ENCODE data around the gene USP44.
A peak's percentile ranks its signal among the peaks of the same experiment; 100 is the strongest.

The USP44 gene

GRCh38 chr12:95548056-95548538 is 3.2 kb downstream of the USP44 start:
- peak in 3 of 5 experiments; percentile 3 to 24 (median 7) for DNase-seq

DNA sequence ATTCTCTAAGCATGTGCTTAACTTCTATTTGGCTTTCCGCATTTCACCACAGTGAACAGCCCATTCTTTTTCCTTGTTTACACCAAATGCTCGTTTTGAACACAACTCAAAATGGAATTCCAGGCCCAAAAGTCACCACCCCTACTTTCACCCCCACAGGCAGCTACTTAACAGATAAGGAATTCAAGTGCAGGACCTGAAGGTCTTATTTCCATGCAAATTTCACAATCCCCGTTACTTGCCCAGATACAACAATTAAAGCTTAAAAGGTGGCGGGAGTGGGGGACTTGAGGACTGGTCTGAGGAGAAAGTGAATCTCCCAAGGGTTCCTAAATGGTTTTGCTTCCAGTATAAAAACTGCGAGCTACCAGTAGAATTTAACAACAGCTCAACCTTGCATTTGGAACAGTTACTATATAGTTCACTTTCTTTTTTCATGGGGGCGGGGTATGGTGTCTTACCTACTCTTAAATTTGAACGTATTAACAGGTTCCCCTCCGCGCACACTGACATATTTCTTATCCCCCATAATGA is 3.7 kb downstream of the USP44 start:
- no peak for DNase-seq

GRCh38 chr12:95546491-95546813 is 4.8 kb downstream of the USP44 start:
- no peak for DNase-seq

- no peak for DNase-seq
Observed at GRCh38 chr12:95545731-95546490, 5.4 kb downstream of the USP44 start.

DNA sequence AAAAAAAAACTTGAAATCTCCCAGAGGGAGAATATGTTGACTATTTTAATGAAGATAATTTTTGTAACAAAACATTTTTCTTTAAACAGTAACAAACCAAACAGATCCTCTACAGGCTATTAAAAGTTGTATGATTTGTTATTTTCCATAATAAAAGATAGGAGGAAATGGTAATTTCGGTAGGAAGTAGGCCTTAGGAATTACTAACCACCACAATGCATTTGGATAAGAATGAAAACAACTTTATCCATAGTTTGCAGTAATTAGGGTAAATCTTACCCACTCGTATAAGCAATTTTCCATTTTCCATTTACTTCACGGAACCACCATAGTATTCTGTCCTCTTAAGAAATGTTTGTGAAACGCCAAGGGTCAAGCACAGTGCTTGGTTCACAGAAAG is 6.0 kb downstream of the USP44 start:
- no peak for DNase-seq

- DNase-seq = no peak
Observed at GRCh38 chr12:95544756-95545155, 6.5 kb downstream of the USP44 start.

DNA sequence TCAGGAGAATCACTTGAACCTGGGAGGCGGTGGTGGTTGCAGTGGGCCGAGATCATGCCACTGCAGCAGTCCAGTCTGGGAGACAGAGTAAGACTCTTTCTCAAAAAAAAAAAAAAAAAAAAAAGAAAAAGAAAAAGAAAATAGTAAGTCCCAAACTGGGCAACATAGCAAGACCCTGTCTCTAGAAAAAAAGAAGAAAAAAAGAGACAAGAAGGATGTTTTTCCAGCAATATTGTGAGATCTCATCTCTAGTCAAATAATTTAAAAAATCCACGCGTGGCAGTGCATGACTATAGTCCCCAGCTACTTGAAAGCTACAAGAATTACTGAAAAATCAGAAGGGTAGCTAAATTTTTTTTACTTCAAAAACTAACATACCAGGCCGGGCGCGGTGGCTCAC is 8.0 kb downstream of the USP44 start:
- no peak for DNase-seq

- no peak for DNase-seq
Observed at GRCh38 chr12:95541436-95541835, 9.8 kb downstream of the USP44 start.

- no peak for DNase-seq
Observed at GRCh38 chr12:95538656-95539055, 12.6 kb downstream of the USP44 start.

- no peak for DNase-seq
Observed at GRCh38 chr12:95538006-95538405, 13.3 kb downstream of the USP44 start.

GRCh38 chr12:95533985-95534384 is 17.3 kb downstream of the USP44 start:
- DNase-seq = no peak

- DNase-seq = no peak
Observed at GRCh38 chr12:95532851-95533250, 18.4 kb downstream of the USP44 start.

DNA sequence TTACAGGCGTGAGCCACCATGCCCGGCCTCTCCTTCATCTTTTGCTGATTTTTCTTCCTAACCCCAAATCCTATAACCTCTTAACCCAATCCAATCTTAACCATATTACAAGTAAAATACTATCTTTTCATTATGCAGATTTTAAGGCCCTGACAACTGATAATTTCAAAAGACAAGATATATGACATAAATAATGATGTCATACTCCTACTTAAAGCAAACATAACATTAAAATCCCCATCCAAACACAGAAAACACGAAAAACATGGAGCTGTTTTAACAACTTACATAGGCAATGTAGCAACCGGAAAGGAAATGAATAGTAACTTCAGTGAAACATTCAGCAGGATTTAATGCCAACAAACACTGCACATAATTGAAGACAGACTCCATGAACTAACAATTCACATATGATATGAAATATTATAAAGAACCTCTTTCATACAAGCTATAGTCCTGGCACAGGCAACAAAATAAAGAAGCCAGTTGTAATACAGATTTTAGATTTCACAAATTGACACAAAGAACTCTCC is 21.5 kb downstream of the USP44 start:
- DNase-seq = no peak

- DNase-seq = no peak
Observed at GRCh38 chr12:95528431-95528830, 22.8 kb downstream of the USP44 start.

- no peak for DNase-seq
Observed at GRCh38 chr12:95522692-95523091, 28.6 kb downstream of the USP44 start.

DNA sequence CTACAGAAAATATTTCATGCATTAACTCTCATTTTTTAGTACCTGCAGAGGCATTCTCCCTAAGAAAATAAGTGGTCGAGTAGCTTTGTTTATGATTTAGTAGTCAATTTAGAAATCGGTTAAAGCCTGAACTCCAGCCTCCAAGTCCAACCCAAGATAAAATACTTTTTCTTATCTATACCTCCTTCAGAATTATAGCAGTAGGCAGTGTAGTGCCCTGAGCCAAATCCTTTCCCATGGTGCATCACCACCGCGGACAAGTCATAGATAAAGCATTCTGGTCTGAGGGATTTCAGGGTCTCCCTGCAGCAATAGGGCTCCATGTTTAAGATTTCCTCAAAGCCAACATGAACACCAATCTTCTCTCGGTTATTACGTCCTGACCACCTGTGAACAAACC is 30.5 kb downstream of the USP44 start:
- no peak for DNase-seq

DNA sequence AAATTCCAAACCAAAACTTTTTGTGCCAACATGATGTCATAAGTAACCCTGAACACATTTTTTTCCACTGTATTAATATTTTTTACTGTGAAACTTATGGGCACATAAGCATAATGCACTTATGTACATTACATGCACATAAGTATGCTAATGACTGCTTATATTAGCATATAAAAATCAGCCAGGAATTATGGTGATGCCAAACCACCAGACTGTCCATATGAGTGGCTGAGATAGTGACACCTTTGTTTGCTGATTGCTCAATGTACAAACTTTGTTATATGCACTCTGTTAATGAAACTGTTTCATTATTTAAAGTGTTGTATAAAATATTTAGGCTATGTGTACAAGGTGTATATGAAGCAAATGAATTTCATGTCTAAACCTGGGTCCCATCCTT is 32.3 kb downstream of the USP44 start:
- no peak for DNase-seq

GRCh38 chr12:95517246-95517645 is 34.0 kb downstream of the USP44 start:
- no peak for DNase-seq

GRCh38 chr12:95516757-95517156 is 34.5 kb downstream of the USP44 start:
- peak in 1 of 5 experiments; percentile 6 for DNase-seq

GRCh38 chr12:95515197-95515596 is 36.1 kb downstream of the USP44 start:
- no peak for DNase-seq

DNA sequence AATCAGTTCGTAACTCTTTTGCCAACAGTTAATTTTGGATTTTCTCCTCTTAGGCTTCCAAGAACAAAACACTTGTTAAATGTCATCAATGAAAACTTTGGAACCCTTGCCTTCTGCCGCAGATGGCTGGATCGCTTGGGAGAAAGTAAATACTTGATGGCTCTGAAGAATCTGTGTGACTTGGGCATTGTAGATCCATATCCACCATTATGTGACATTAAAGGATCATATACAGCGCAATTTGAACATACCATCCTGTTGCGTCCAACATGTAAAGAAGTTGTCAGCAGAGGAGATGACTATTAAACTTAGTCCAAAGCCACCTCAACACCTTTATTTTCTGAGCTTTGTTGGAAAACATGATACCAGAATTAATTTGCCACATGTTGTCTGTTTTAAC is 37.7 kb downstream of the USP44 start:
- no peak for DNase-seq

- DNase-seq = no peak
Observed at GRCh38 chr12:95511977-95512376, 39.3 kb downstream of the USP44 start.

- DNase-seq = no peak
Observed at GRCh38 chr12:95509300-95509699, 42.0 kb downstream of the USP44 start.

- no peak for DNase-seq
Observed at GRCh38 chr12:95506707-95507523, 44.4 kb downstream of the USP44 start.

Data from T-helper 2 cell (primary cell).